Medulla oblongata (tissue), 1 donor: ENCODE measurements around the gene KRT80.
A peak's percentile ranks its signal among the peaks of the same experiment; 100 is the strongest.

Source experiments
- DNase-seq: peaks from one replicate; pipeline ENCODE4 v3.0.0-alpha.2; 2015; ENCODE audit errors: extremely low spot score

The KRT80 gene

DNA sequence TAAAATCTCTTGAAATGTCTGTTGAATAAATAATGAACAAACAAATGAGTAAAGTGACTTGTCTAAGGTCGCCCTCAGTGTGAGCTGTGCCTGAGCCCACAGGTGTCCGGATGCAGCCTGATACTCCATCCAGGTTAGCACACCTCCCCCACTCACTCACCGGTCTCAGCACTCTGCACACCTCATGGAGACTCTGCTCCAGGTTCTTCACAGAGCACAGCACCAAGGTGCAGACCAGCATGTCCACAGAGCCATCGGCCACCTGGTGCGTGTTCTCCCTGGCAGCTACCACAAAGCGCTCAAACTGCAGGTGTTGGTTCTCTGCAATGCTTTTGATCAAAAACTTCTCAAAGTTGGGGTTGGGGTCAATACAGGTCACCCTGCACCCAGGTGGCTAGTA is 37.1 kb upstream of the KRT80 start:
- no peak for DNase-seq

GRCh38 chr12:52228366-52228765 is 36.6 kb upstream of the KRT80 start:
- no peak for DNase-seq

GRCh38 chr12:52227606-52228166 is 35.9 kb upstream of the KRT80 start:
- DNase-seq, result no peak

DNA sequence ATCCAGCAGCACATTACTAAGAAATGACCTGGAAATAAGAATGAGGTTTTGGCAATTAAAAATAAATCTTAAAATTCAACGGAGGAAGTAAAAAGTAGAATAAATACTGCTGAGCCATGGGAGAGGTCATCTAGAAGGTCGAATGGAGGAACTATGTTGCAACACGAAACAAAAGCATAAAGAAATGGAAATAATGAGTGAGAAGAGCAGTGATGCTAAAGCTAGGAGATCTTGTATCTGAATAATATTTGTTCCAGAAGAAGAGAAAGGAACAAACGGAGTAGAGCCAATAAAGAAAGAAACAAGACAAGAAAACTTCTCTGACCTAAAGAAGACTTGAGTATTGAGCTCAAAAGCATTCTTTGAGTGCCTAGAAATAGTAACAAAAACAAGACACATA is 34.6 kb upstream of the KRT80 start:
- DNase-seq, result no peak

DNA sequence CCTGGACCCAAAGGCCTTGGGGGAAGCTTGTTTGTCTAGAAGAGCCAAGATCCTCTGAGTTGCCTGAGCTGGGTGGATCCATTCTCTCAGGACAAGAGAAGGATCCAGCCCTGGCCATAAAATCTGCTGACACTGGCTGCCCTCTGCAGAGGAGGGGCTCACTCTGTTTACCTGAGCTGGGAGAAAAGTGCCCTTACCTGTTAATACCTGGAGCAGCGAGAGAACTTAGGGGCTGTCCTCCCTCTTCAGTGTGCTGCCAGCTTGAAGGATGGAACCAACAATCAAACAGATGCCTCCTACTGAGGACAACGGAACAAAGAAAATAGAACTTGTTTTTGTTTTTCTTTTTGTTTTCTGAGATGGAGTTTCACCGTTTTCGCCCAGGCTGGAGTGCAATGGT is 33.9 kb upstream of the KRT80 start:
- no peak for DNase-seq

DNA sequence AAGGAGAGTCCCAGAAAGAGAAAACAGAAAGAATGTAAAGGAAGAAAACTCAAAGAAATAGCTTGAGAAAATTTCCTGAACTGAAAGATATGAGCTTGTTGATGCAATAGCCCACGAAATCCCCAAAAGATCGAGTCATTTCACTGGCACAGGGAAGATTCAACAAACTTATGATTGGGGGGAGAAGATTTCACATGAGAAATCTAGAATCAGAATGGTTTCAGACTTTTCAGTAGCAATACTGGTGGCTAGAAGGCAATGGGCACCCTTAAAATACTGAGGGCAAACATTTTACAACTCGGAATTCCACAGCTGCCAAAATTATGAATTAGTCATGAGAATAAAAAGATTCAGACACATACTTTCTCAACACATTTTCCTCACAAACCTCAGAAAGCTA is 32.3 kb upstream of the KRT80 start:
- no peak for DNase-seq

DNA sequence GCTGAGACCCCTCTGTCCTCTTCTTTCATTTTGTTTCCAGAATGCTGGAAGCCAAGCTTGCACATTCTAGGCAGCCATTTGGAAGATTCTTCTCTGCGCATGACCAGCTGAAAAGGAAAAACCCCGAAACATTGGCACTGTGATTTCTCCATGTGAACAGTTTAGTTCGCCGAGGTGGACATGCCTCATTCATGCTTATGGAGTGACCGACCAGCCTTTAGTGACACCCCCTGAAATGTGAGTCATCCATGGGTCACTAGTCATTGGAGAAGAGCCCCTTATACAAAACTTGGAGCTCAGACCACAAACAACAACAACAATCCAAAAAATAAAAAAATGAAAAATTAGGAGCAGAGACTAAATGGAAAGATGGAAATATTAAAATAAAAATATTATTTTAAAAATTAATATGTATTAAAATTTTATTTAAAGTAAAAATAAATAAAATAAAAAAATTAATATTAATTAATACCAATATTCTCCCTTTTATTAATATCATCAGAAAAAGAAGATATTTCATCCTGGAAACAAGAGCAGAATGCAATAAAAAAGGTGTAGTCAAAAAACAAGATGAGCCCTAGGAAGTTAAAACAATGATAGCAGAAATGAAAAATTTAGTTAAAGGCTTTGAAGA is 31.7 kb upstream of the KRT80 start:
- no peak for DNase-seq

GRCh38 chr12:52222692-52223091 is 30.9 kb upstream of the KRT80 start:
- DNase-seq, result no peak

GRCh38 chr12:52221912-52222457 is 30.2 kb upstream of the KRT80 start:
- DNase-seq, result no peak

GRCh38 chr12:52221070-52221781 is 29.4 kb upstream of the KRT80 start:
- DNase-seq, result no peak

DNA sequence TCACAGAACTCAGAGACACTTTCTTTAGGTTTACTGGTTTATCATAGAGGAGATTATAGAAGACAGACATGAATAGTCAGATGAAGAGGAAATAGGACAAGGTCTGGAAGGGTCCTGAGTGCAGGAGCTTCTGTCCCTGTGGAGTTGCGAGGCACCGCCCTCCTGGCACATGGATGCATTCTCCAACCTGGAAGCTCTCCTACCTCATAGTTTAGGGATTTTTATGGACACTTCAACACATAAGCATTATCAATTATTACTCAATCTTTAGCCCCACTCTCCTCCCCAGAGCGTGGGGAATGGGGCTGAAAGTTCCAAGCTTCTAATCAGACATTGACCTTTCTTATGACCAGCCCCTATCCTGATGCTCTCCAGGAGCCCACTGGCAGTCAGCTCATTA is 28.7 kb upstream of the KRT80 start:
- no peak for DNase-seq

- DNase-seq, result no peak
Observed at GRCh38 chr12:52218001-52218400, 26.2 kb upstream of the KRT80 start.

GRCh38 chr12:52217223-52217622 is 25.4 kb upstream of the KRT80 start:
- DNase-seq, result no peak

GRCh38 chr12:52216807-52217206 is 25.0 kb upstream of the KRT80 start:
- peak; percentile 54 for DNase-seq

GRCh38 chr12:52216100-52216499 is 24.3 kb upstream of the KRT80 start:
- no peak for DNase-seq

DNA sequence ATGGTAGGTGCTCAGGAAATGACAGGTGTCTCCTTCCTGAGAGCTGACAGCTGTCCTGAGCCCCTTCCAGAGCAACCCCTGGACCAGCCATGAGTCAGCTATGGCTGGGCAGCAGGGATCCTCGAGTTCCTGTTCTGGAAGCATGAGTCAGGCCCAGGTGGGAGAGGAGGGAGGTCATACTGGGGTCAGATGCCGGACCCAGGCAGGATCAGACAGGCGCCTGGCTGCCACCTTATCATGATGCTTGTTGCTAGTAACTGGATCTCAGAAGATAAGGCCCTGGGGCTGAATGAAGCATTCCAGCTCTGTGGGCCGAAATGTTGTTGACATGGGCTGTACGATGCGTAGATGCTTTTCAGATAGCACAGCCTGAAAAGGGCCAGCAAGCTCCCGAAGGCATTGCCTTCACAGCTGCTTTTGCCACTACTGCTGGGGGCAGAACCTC is 23.8 kb upstream of the KRT80 start:
- no peak for DNase-seq

DNA sequence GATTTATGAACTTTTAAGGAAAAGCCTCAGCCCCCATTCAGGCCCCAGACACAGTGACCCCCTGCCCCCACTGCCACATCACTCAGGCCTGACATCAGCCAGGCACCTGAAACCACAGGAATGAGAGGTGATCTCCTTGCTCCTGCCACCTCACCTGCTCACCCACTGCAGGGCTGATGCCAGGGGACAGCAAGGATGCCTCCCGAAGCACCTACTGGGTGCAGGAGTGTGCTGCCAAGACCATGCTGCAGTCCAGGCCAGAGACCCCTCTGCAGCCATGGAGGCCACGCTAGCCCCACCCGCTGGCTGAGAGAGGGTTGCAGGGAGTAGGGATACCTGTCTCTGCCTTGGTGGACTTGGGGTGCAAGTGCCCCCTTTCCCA is 22.6 kb upstream of the KRT80 start:
- no peak for DNase-seq

- DNase-seq, result peak; percentile 78
Observed at GRCh38 chr12:52213564-52214420, 22.0 kb upstream of the KRT80 start.

- no peak for DNase-seq
Observed at GRCh38 chr12:52212701-52213563, 21.1 kb upstream of the KRT80 start.

- no peak for DNase-seq
Observed at GRCh38 chr12:52211716-52212585, 20.1 kb upstream of the KRT80 start.
